PC-3 (cell line): ENCODE data around the gene VGLL1. TPM values are rescaled to one million over a fixed set of nuclear protein-coding genes. Genes with fewer than 3 reads are reported as not detected.

Experiments used
- ATAC-seq: fragments of 200-7000 bp; cut with Tn5 transposase; 2 replicates; pipeline ENCODE4 v1.9.1; 2020; ENCODE audit warnings: mild to moderate bottlenecking, moderate library complexity
- BruUV-seq: library from RNA; stranded (reverse); fragments of 400-500 nt; replicated peaks from 2 replicates; lab custom pipeline; 2021; lab: Mats Ljungman, UMichigan
- CTCF ChIA-PET: fragments of 300-600 bp; sonication (Branson Sonifier 250); formaldehyde crosslinking; loops from one replicate; lab custom pipeline; 2022; ENCODE audit warnings: antibody characterized with exemption; lab: Charles Lee
- POLR2A ChIA-PET: fragments of 300-600 bp; sonication (Branson Sonifier 250); formaldehyde crosslinking; loops from one replicate; lab custom pipeline; 2022; ENCODE audit warnings: antibody characterized with exemption; ENCODE audit not compliant: unreplicated experiment; lab: Charles Lee
- DNase-seq: peaks from one replicate; pipeline ENCODE4 v3.0.0-alpha.2; 2015
- H2AFZ ChIP-seq: fragments of 300-600 bp; sonication (generic); 2 replicates; pipeline ENCODE4 v1.6.0; 2016; ENCODE audit warnings: antibody characterized with exemption, low read length
- H3F3A ChIP-seq: fragments of 300-600 bp; sonication (generic); one replicate; pipeline ENCODE4 v1.6.0; 2017; ENCODE audit warnings: antibody characterized with exemption, low read length, control low read depth, mild to moderate bottlenecking; ENCODE audit not compliant: unreplicated experiment
- H3K27ac ChIP-seq: fragments of 300-600 bp; sonication (generic); 2 replicates; pipeline ENCODE4 v1.5.1; 2016; ENCODE audit warnings: mild to moderate bottlenecking, low read length
- H3K27me3 ChIP-seq: fragments of 300-600 bp; sonication (generic); 2 replicates; pipeline ENCODE4 v1.6.1; 2016; ENCODE audit warnings: low read length, mixed read lengths
- H3K36me3 ChIP-seq: fragments of 300-600 bp; sonication (generic); 2 replicates; pipeline ENCODE4 v1.6.1; 2016; ENCODE audit warnings: low read depth, mixed run types, low read length, mixed read lengths
- H3K4me1 ChIP-seq: fragments of 300-600 bp; sonication (generic); 2 replicates; pipeline ENCODE4 v1.5.1; 2016; ENCODE audit warnings: low read length; ENCODE audit not compliant: insufficient read depth
- H3K4me2 ChIP-seq: fragments of 300-600 bp; sonication (generic); 2 replicates; pipeline ENCODE4 v1.6.0; 2016; ENCODE audit warnings: low read length
- H3K4me3 ChIP-seq: fragments of 300-600 bp; sonication (generic); 2 replicates; pipeline ENCODE4 v1.5.1; 2016; ENCODE audit warnings: mild to moderate bottlenecking, low read length, mixed read lengths
- H3K79me2 ChIP-seq: fragments of 300-600 bp; sonication (generic); 2 replicates; pipeline ENCODE4 v1.6.1; 2017; ENCODE audit warnings: low read length, mixed read lengths
- H3K9ac ChIP-seq: fragments of 300-600 bp; sonication (generic); 2 replicates; pipeline ENCODE4 v1.6.0; 2016; ENCODE audit warnings: mild to moderate bottlenecking, low read length
- H3K9me2 ChIP-seq: fragments of 300-600 bp; sonication (generic); replicated peaks from 2 replicates; pipeline ENCODE4 v1.6.1; 2016; ENCODE audit warnings: mixed run types, low read length, mixed read lengths
- H3K9me3 ChIP-seq: fragments of 300-600 bp; sonication (generic); 2 replicates; pipeline ENCODE4 v1.6.1; 2016; ENCODE audit warnings: low read length, mixed read lengths
- H4K20me1 ChIP-seq: fragments of 300-600 bp; sonication (generic); 2 replicates; pipeline ENCODE4 v1.6.1; 2016; ENCODE audit warnings: low read length, mixed read lengths
- CTCF ChIP-seq: fragments of 300-600 bp; sonication (generic); conservative IDR thresholded peaks from 2 replicates; pipeline ENCODE4 v1.5.1; 2017; ENCODE audit warnings: antibody characterized with exemption, low read depth, mild to moderate bottlenecking, low read length
- EZH2 ChIP-seq: fragments of 300-600 bp; sonication (generic); IDR thresholded peaks from one replicate; pipeline ENCODE4 v1.6.1; 2017; ENCODE audit warnings: antibody characterized with exemption, mild to moderate bottlenecking, low read length; ENCODE audit not compliant: unreplicated experiment
- EZH2phosphoT487 ChIP-seq: fragments of 300-600 bp; sonication (generic); IDR thresholded peaks from 2 replicates; pipeline ENCODE4 v1.6.1; 2018; ENCODE audit warnings: mild to moderate bottlenecking, antibody characterized with exemption, low read length, borderline replicate concordance
- intact Hi-C: fragments of 100-400 bp; cut with micrococcal nuclease; formaldehyde crosslinking; loops from 2 replicates; pipeline ENCODE4 v1.9.0; 2023
- total RNA-seq: library from RNA; depleted of rRNA; stranded (reverse); fragments of >200 nt; gene quantifications from 2 replicates; pipeline ENCODE4 v1.2.3, GENCODE V29; 2014

The VGLL1 gene
- total RNA-seq, 1 experiment from 2014 or later = 5.3 TPM

- ChIA-PET CTCF (interaction anchor here (0.7 to 1.2 kb wide), 2 partner anchors 54 to 225 kb away, joined by 4 to 12 read pairs; no protein-coding TSS in a partner anchor), POLR2A (interaction anchor here (0.6 to 1.0 kb wide), 4 partner anchors 27 to 77 kb away, joined by 3 to 35 read pairs (median 4); no protein-coding TSS in a partner anchor)
- Histone ChIP-seq H3K36me3 (peaks cover 15% of the 10 kb centered on the region), H2AFZ (peak overlapping the region; percentile 85), H3F3A (no peaks in the 10 kb centered on the region), H3K79me2 (peaks cover 25% of the 10 kb centered on the region), H3K4me2 (peak overlapping the region; percentile 94), H3K9me2 (no peaks in the 10 kb centered on the region), H4K20me1 (peaks cover 15% of the 10 kb centered on the region; the same call in 1 of the 2 replicates), H3K9ac (peak overlapping the region; percentile 95), H3K27ac (peak overlapping the region; percentile 95), H3K4me1 (no peaks in the 10 kb centered on the region), H3K4me3 (peak overlapping the region; percentile 99), H3K27me3 (no peaks in the 10 kb centered on the region), H3K9me3 (no peaks in the 10 kb centered on the region)
- DNase-seq (peak; percentile 89), ATAC-seq (peak; percentile 80)
- TF ChIP-seq EZH2 (no peak), CTCF (no peak), EZH2phosphoT487 (no peak)
- BruUV-seq = no TSS peak
- intact Hi-C loops = loop anchor here (2.0 kb wide), 2 partner anchors 80 to 198 kb away; no protein-coding TSS in a partner anchor
These were observed 35.1 kb upstream of the VGLL1 start for GRCh38 chrX:136496764-136497555.

- peak within 1 kb of the TSS; percentile 94 for H3K4me2 ChIP-seq
- H3K9me2 ChIP-seq = no peaks in the 10 kb centered on the region
- peak within 1 kb of the TSS; percentile 95 for H3K27ac ChIP-seq
- peak within 1 kb of the TSS; percentile 95 for H3K9ac ChIP-seq
- H3K36me3 ChIP-seq = peaks cover 17% of the 10 kb centered on the region
- no peak for DNase-seq
- CTCF ChIA-PET = interaction anchor here (0.7 to 1.2 kb wide), 3 partner anchors 53 to 225 kb away, joined by 3 to 12 read pairs (median 4); no protein-coding TSS in a partner anchor
- no peaks in the 10 kb centered on the region for H3F3A ChIP-seq
- no peak for TF ChIP-seq CTCF
- no peak for TF ChIP-seq EZH2phosphoT487
- no peak for TF ChIP-seq EZH2
- no peaks in the 10 kb centered on the region for H3K27me3 ChIP-seq
- peak; percentile 17 for ATAC-seq
- peak within 1 kb of the TSS; percentile 99 for H3K4me3 ChIP-seq
- peaks cover 15% of the 10 kb centered on the region; the same call in 1 of the 2 replicates for H4K20me1 ChIP-seq
- intact Hi-C loops = loop anchor here (2.0 kb wide), 2 partner anchors 79 to 197 kb away; no protein-coding TSS in a partner anchor
- BruUV-seq = TSS peak; percentile 45
- peaks cover 25% of the 10 kb centered on the region for H3K79me2 ChIP-seq
- H2AFZ ChIP-seq = peak within 1 kb of the TSS; percentile 85
- no peaks in the 10 kb centered on the region for H3K4me1 ChIP-seq
- H3K9me3 ChIP-seq = no peaks in the 10 kb centered on the region
- POLR2A ChIA-PET = interaction anchor here (0.6 to 1.0 kb wide), 3 partner anchors 27 to 230 kb away, joined by 3 to 35 read pairs (median 3); no protein-coding TSS in a partner anchor
These were observed 34.4 kb upstream of the VGLL1 start, which contains the start of gene HTATSF1 for GRCh38 chrX:136497556-136498052. TSS of gene HTATSF1 (plus strand) at chrX:136497592. CDS start at chrX:136497685, 93 bp downstream.
